ENCODE results near the gene PPP2R2B.
"Not testable (repeated sequence)": the region's sequence is repeated elsewhere in the genome, so short reads cannot be mapped to it uniquely, and the experiment has no call there.

PPP2R2B gene

GRCh38 chr5:146731909-146732659 is 146.5 kb downstream of the PPP2R2B start:
- DNase-seq = no peak

- DNase-seq = not testable (repeated sequence)
Measured at GRCh38 chr5:146728746-146729145, 149.8 kb downstream of the PPP2R2B start.

GRCh38 chr5:146726891-146727290 is 151.7 kb downstream of the PPP2R2B start:
- DNase-seq = no peak

GRCh38 chr5:146726020-146726419 is 152.5 kb downstream of the PPP2R2B start:
- DNase-seq = no peak

GRCh38 chr5:146725025-146725424 is 153.5 kb downstream of the PPP2R2B start:
- DNase-seq = no peak

GRCh38 chr5:146722361-146722779 is 156.2 kb downstream of the PPP2R2B start:
- DNase-seq = no peak

- no peak for DNase-seq
Measured at GRCh38 chr5:146721073-146721815, 157.3 kb downstream of the PPP2R2B start.

- no peak for DNase-seq
Measured at GRCh38 chr5:146720107-146720506, 158.4 kb downstream of the PPP2R2B start.

- DNase-seq = no peak
Measured at GRCh38 chr5:146719179-146719578, 159.4 kb downstream of the PPP2R2B start.

- no peak for DNase-seq
Measured at GRCh38 chr5:146718609-146719008, 159.9 kb downstream of the PPP2R2B start.

GRCh38 chr5:146717951-146718350 is 160.6 kb downstream of the PPP2R2B start:
- DNase-seq = no peak

- DNase-seq = no peak
Measured at GRCh38 chr5:146716636-146717035, 161.9 kb downstream of the PPP2R2B start.

GRCh38 chr5:146710348-146710747 is 168.2 kb downstream of the PPP2R2B start:
- no peak for DNase-seq

- DNase-seq = no peak
Measured at GRCh38 chr5:146707316-146707715, 171.2 kb downstream of the PPP2R2B start.

GRCh38 chr5:146706321-146706972 is 172.1 kb downstream of the PPP2R2B start:
- no peak for DNase-seq

GRCh38 chr5:146704949-146705665 is 173.4 kb downstream of the PPP2R2B start:
- no peak for DNase-seq

GRCh38 chr5:146703899-146704298 is 174.7 kb downstream of the PPP2R2B start:
- DNase-seq = no peak

- DNase-seq = no peak
Measured at GRCh38 chr5:146703499-146703898, 175.1 kb downstream of the PPP2R2B start.

- no peak for DNase-seq
Measured at GRCh38 chr5:146699664-146700418, 178.7 kb downstream of the PPP2R2B start.

- no peak for DNase-seq
Measured at GRCh38 chr5:146699138-146699537, 179.4 kb downstream of the PPP2R2B start.

- no peak for DNase-seq
Measured at GRCh38 chr5:146698651-146699050, 179.9 kb downstream of the PPP2R2B start.

- DNase-seq = no peak
Measured at GRCh38 chr5:146697211-146697610, 181.3 kb downstream of the PPP2R2B start.
